H9 (cell line): ENCODE data around the gene ARHGAP26. TPM values are rescaled to one million over a fixed set of nuclear protein-coding genes. Genes with fewer than 3 reads are reported as not detected.

Experiments used
- DNase-seq: peaks from one replicate; pipeline ENCODE4 v3.0.0-alpha.2; 2017
- H2AFZ ChIP-seq: one replicate; pipeline ENCODE4 v1.6.1; 2013; ENCODE audit warnings: mild to moderate bottlenecking, low read length, control low read depth, moderate library complexity
- H2AK5ac ChIP-seq: 2 replicates; pipeline ENCODE4 v1.6.1; 2013; ENCODE audit warnings: low read length, control low read depth, mixed read lengths; ENCODE audit not compliant: insufficient read length
- H2BK120ac ChIP-seq: one replicate; pipeline ENCODE4 v1.6.1; 2013; ENCODE audit warnings: low read depth, mild to moderate bottlenecking, low read length, control low read depth, inconsistent platforms; ENCODE audit not compliant: poor library complexity, severe bottlenecking
- H2BK12ac ChIP-seq: 2 replicates; pipeline ENCODE4 v1.6.1; 2013; ENCODE audit warnings: low read length, control low read depth, mixed read lengths, low read depth; ENCODE audit not compliant: insufficient read length
- H2BK15ac ChIP-seq: 2 replicates; pipeline ENCODE4 v1.6.1; 2013; ENCODE audit warnings: low read depth, low read length, control low read depth
- H2BK20ac ChIP-seq: one replicate; pipeline ENCODE4 v1.6.1; 2013; ENCODE audit warnings: low read depth, mild to moderate bottlenecking, low read length, control low read depth, inconsistent platforms; ENCODE audit not compliant: poor library complexity, severe bottlenecking
- H2BK5ac ChIP-seq: 2 replicates; pipeline ENCODE4 v1.6.1; 2013; ENCODE audit warnings: low read length, control low read depth, mixed read lengths; ENCODE audit not compliant: insufficient read length
- H3K14ac ChIP-seq: 2 replicates; pipeline ENCODE4 v1.6.1; 2013; ENCODE audit warnings: low read length, control low read depth; ENCODE audit not compliant: insufficient read depth
- H3K18ac ChIP-seq: 2 replicates; pipeline ENCODE4 v1.6.1; 2013; ENCODE audit warnings: low read depth, mild to moderate bottlenecking, mixed read lengths, low read length, control low read depth; ENCODE audit not compliant: insufficient read length
- H3K23ac ChIP-seq: 2 replicates; pipeline ENCODE4 v1.6.1; 2013; ENCODE audit warnings: low read length, control low read depth, mixed read lengths, low read depth; ENCODE audit not compliant: insufficient read length
- H3K23me2 ChIP-seq: 2 replicates; pipeline ENCODE4 v1.6.1; 2013; ENCODE audit warnings: low read depth, mild to moderate bottlenecking, mixed read lengths, low read length, control low read depth; ENCODE audit not compliant: insufficient read length, poor library complexity, severe bottlenecking
- H3K27ac ChIP-seq: 2 replicates; pipeline ENCODE4 v1.5.1; 2013; ENCODE audit warnings: low read length, control low read depth, mixed read lengths, low read depth; ENCODE audit not compliant: insufficient read length
- H3K27me3 ChIP-seq: 2 replicates; pipeline ENCODE4 v1.6.1; 2013; ENCODE audit warnings: low read length, control low read depth, inconsistent platforms; ENCODE audit not compliant: insufficient read depth
- H3K4ac ChIP-seq: 2 replicates; pipeline ENCODE4 v1.6.1; 2013; ENCODE audit warnings: low read depth, mild to moderate bottlenecking, control low read depth, inconsistent platforms, low read length, moderate library complexity
- H3K4me1 ChIP-seq: 2 replicates; pipeline ENCODE4 v1.6.1; 2013; ENCODE audit warnings: low read length, control low read depth, inconsistent platforms; ENCODE audit not compliant: insufficient read depth
- H3K4me2 ChIP-seq: 2 replicates; pipeline ENCODE4 v1.6.1; 2013; ENCODE audit warnings: low read length, control low read depth, mixed read lengths; ENCODE audit not compliant: insufficient read length, insufficient read depth
- H3K56ac ChIP-seq: 2 replicates; pipeline ENCODE4 v1.6.1; 2013; ENCODE audit warnings: low read depth, mild to moderate bottlenecking, mixed read lengths, low read length, control low read depth; ENCODE audit not compliant: insufficient read length
- H3K79me1 ChIP-seq: 2 replicates; pipeline ENCODE4 v1.6.1; 2013; ENCODE audit warnings: low read depth, mild to moderate bottlenecking, moderate library complexity, low read length, control low read depth, inconsistent platforms; ENCODE audit not compliant: insufficient read depth, poor library complexity, severe bottlenecking
- H3K79me2 ChIP-seq: 2 replicates; pipeline ENCODE4 v1.6.1; 2013; ENCODE audit warnings: low read length, control low read depth, inconsistent platforms; ENCODE audit not compliant: insufficient read depth
- H3K9ac ChIP-seq: 2 replicates; pipeline ENCODE4 v1.6.1; 2013; ENCODE audit warnings: low read length, control low read depth, mixed read lengths; ENCODE audit not compliant: insufficient read length; ENCODE audit errors: extremely low read depth
- H3K9me3 ChIP-seq: one replicate; pipeline ENCODE4 v1.6.1; 2013; ENCODE audit warnings: low read depth, low read length, inconsistent platforms; ENCODE audit not compliant: control insufficient read depth
- H3T11ph ChIP-seq: one replicate; pipeline ENCODE4 v1.6.1; 2013; ENCODE audit warnings: mild to moderate bottlenecking, low read length, control low read depth, inconsistent platforms
- H4K20me1 ChIP-seq: one replicate; pipeline ENCODE4 v1.6.1; 2013; ENCODE audit not compliant: control insufficient read depth, insufficient read length, insufficient read depth
- H4K5ac ChIP-seq: 2 replicates; pipeline ENCODE4 v1.6.1; 2013; ENCODE audit warnings: low read depth, mild to moderate bottlenecking, mixed read lengths, low read length, control low read depth; ENCODE audit not compliant: insufficient read length
- H4K8ac ChIP-seq: replicated peaks from 2 replicates; pipeline ENCODE4 v1.6.1; 2013; ENCODE audit warnings: low read length, control low read depth, mixed read lengths, low read depth; ENCODE audit not compliant: insufficient read length
- H4K91ac ChIP-seq: 2 replicates; pipeline ENCODE4 v1.6.1; 2013; ENCODE audit warnings: low read depth, mild to moderate bottlenecking, moderate library complexity, mixed read lengths, low read length, control low read depth; ENCODE audit not compliant: insufficient read length
- H3K27ac Mint-ChIP-seq, 3 experiments: 2 replicates in 2 of 3; 3 replicates in 1 of 3; pipeline ENCODE4 v1.8.0; 2020 to 2021; ENCODE audit warnings: mixed read lengths in 3 of 3, mild to moderate bottlenecking in 1 of 3, moderate library complexity in 1 of 3
- H3K27me3 Mint-ChIP-seq: 2 replicates; pipeline ENCODE4 v1.8.0; 2021; ENCODE audit warnings: low read depth, mild to moderate bottlenecking, moderate library complexity, mixed read lengths
- H3K36me3 Mint-ChIP-seq, 3 experiments: 2 replicates in 2 of 3; 3 replicates in 1 of 3; pipeline ENCODE4 v1.8.0; 2020 to 2021; ENCODE audit warnings: low read depth in 3 of 3, mixed read lengths in 3 of 3; ENCODE audit not compliant: insufficient read depth in 1 of 3
- H3K4me1 Mint-ChIP-seq, 2 experiments: 2 replicates each; pipeline ENCODE4 v1.8.0; 2020; ENCODE audit warnings: mixed read lengths in 2 of 2
- H3K4me3 Mint-ChIP-seq, 2 experiments: 2 replicates in 1 of 2; 3 replicates in 1 of 2; pipeline ENCODE4 v1.8.0; 2020 to 2021; ENCODE audit warnings: mild to moderate bottlenecking in 2 of 2, mixed read lengths in 2 of 2, moderate library complexity in 1 of 2
- H3K9me3 Mint-ChIP-seq, 2 experiments: 2 replicates in 1 of 2; 3 replicates in 1 of 2; pipeline ENCODE4 v1.8.0; 2020; ENCODE audit warnings: mild to moderate bottlenecking in 2 of 2, mixed read lengths in 2 of 2, moderate library complexity in 1 of 2
- CTCF ChIP-seq: fragments of 200-600 bp; sonication (generic); conservative IDR thresholded peaks from 3 replicates; pipeline ENCODE4 v1.8.0; 2021; ENCODE audit warnings: antibody characterized with exemption, mild to moderate bottlenecking
- WGBS: extraction: QIAGEN DNeasy Blood & Tissue Kit; methylation state at CpG from one replicate; pipeline ENCODE4 v1.1.7; 2013; ENCODE audit warnings: missing lambda C conversion rate, low lambda C conversion rate, mixed read lengths; ENCODE audit not compliant: insufficient read length; ENCODE audit errors: extremely low coverage; 5-methylcytosine and 5-hydroxymethylcytosine counted together
- total RNA-seq: library from RNA; stranded (reverse); gene quantifications from 2 replicates; pipeline ENCODE4 v1.2.1, GENCODE V29; 2021

ARHGAP26 gene
- total RNA-seq, 1 experiment from 2014 or later = 13.8 TPM

- Mint-ChIP-seq H3K9me3 (no peaks in the 10 kb centered on the region), H3K4me1 (peaks cover 9 to 10% of the 10 kb centered on the region in 2 experiments), H3K4me3 (no peak overlapping the region), H3K36me3 (no peaks in the 10 kb centered on the region), H3K27ac (no peak overlapping the region), H3K27me3 (no peaks in the 10 kb centered on the region)
- Histone ChIP-seq H3K18ac (no peak overlapping the region), H2BK20ac (no peak overlapping the region), H2BK5ac (no peak overlapping the region), H2BK120ac (no peak overlapping the region), H4K91ac (no peak overlapping the region), H3K56ac (no peak overlapping the region), H3K14ac (no peak overlapping the region), H2BK15ac (no peak overlapping the region), H3K23ac (no peak overlapping the region), H3K79me1 (no peaks in the 10 kb centered on the region), H4K8ac (no peak overlapping the region), H3T11ph (no peak overlapping the region), H3K9me3 (no peaks in the 10 kb centered on the region), H3K27ac (no peak overlapping the region), H3K79me2 (peaks cover 3% of the 10 kb centered on the region; the same call in 1 of the 2 replicates), H3K9ac (no peak overlapping the region), H2BK12ac (no peak overlapping the region), H4K20me1 (no peaks in the 10 kb centered on the region), H4K5ac (no peak overlapping the region), H3K23me2 (no peaks in the 10 kb centered on the region), H3K4me2 (no peak overlapping the region), H3K4ac (no peak overlapping the region), H3K4me1 (no peaks in the 10 kb centered on the region), H2AFZ (no peak overlapping the region), H3K27me3 (no peaks in the 10 kb centered on the region), H2AK5ac (no peak overlapping the region)
- no CpG with 5 or more reads among the region's 2 CpGs for WGBS
- TF ChIP-seq CTCF = no peak
- no peak for DNase-seq
These were observed 24.4 kb downstream of the ARHGAP26 start for GRCh38 chr5:142794537-142794936.
